Activated CD8-positive, alpha-beta memory T cell treated with anti-CD3 and anti-CD28 coated beads, Interleukin-2, amount 50 U/mL, for 1 hour (primary cell): ENCODE data around the gene RFTN1.

Source experiments
- DNase-seq: peaks from one replicate; pipeline ENCODE4 v3.0.0-alpha.2; 2020; ENCODE audit errors: extremely low read depth

Gene RFTN1

GRCh38 chr3:16487511-16488175, 25.9 kb downstream of the RFTN1 start:
- DNase-seq: no peak

GRCh38 chr3:16486951-16487480, 26.5 kb downstream of the RFTN1 start:
- DNase-seq: no peak

GRCh38 chr3:16486201-16486600, 27.3 kb downstream of the RFTN1 start:
- no peak for DNase-seq

- DNase-seq: no peak
Observed at GRCh38 chr3:16485395-16485992, 28.0 kb downstream of the RFTN1 start.

- DNase-seq: no peak
Observed at GRCh38 chr3:16484984-16485383, 28.5 kb downstream of the RFTN1 start.

- no peak for DNase-seq
Observed at GRCh38 chr3:16484216-16484615, 29.3 kb downstream of the RFTN1 start.

GRCh38 chr3:16482770-16483531, 30.5 kb downstream of the RFTN1 start:
- DNase-seq: no peak

GRCh38 chr3:16482194-16482769, 31.2 kb downstream of the RFTN1 start:
- no peak for DNase-seq

GRCh38 chr3:16481546-16481897, 32.0 kb downstream of the RFTN1 start:
- DNase-seq: no peak

- no peak for DNase-seq
Observed at GRCh38 chr3:16480861-16481545, 32.5 kb downstream of the RFTN1 start.

GRCh38 chr3:16478516-16478915, 35.0 kb downstream of the RFTN1 start:
- no peak for DNase-seq

GRCh38 chr3:16477521-16477920, 36.0 kb downstream of the RFTN1 start:
- no peak for DNase-seq

GRCh38 chr3:16477056-16477455, 36.4 kb downstream of the RFTN1 start:
- DNase-seq: no peak

- DNase-seq: no peak
Observed at GRCh38 chr3:16476636-16477035, 36.9 kb downstream of the RFTN1 start.

GRCh38 chr3:16475766-16476165, 37.7 kb downstream of the RFTN1 start:
- no peak for DNase-seq

GRCh38 chr3:16474920-16475319, 38.6 kb downstream of the RFTN1 start:
- no peak for DNase-seq

GRCh38 chr3:16474216-16474615, 39.3 kb downstream of the RFTN1 start:
- no peak for DNase-seq

- DNase-seq: no peak
Observed at GRCh38 chr3:16472593-16472992, 40.9 kb downstream of the RFTN1 start.

GRCh38 chr3:16471897-16472296, 41.6 kb downstream of the RFTN1 start:
- no peak for DNase-seq

- no peak for DNase-seq
Observed at GRCh38 chr3:16470590-16470989, 42.9 kb downstream of the RFTN1 start.

- no peak for DNase-seq
Observed at GRCh38 chr3:16468336-16469098, 45.0 kb downstream of the RFTN1 start.
